Heart left ventricle (tissue), 16 donors: ENCODE measurements around the gene WBP11. TPM values are rescaled to one million over a fixed set of nuclear protein-coding genes. Genes with fewer than 3 reads are reported as not detected.

Experiments
- ATAC-seq, 4 donors: fragments of 200-7000 bp; cut with Tn5 transposase; one replicate each; pipeline ENCODE4 v1.9.1; 2020 to 2022; ENCODE audit warnings: moderate library complexity in 4 of 4, mild to moderate bottlenecking in 3 of 4, moderate number of reproducible peaks in 1 of 4
- DNase-seq, 5 donors: peaks; one replicate each; pipeline ENCODE4 v3.0.0-alpha.2; 2020
- H3K27ac ChIP-seq, 12 donors: fragments of 200-600 bp; sonication (generic) in 4 of 12; one replicate each; pipeline versions ENCODE4 v1.5.0 to v1.8.0; 2016 to 2022; ENCODE audit warnings: mild to moderate bottlenecking in 2 of 12
- H3K27me3 ChIP-seq, 9 donors: fragments of 200-600 bp; sonication (generic) in 2 of 9; one replicate each; pipeline versions ENCODE4 v1.5.1 to v1.8.0; 2016 to 2022; ENCODE audit warnings: mild to moderate bottlenecking in 3 of 9
- H3K36me3 ChIP-seq, 9 donors: fragments of 200-600 bp; sonication (generic) in 2 of 9; one replicate each; pipeline versions ENCODE4 v1.5.0 to v1.8.0; 2018 to 2022; ENCODE audit warnings: mild to moderate bottlenecking in 2 of 9
- H3K4me1 ChIP-seq, 12 donors: fragments of 200-600 bp; sonication (generic) in 4 of 12; one replicate each; pipeline versions ENCODE4 v1.5.0 to v1.8.0; 2016 to 2022; ENCODE audit warnings: mild to moderate bottlenecking in 3 of 12
- H3K4me3 ChIP-seq, 12 donors: fragments of 200-600 bp; sonication (generic) in 4 of 12; one replicate each; pipeline versions ENCODE4 v1.5.0 to v1.8.0; 2017 to 2022; ENCODE audit warnings: mild to moderate bottlenecking in 9 of 12, moderate library complexity in 4 of 12
- H3K9me3 ChIP-seq, 12 donors: fragments of 200-600 bp; sonication (generic) in 4 of 12; one replicate each; pipeline versions ENCODE4 v1.5.0 to v1.8.0; 2016 to 2022; ENCODE audit warnings: mild to moderate bottlenecking in 1 of 12
- POLR2A ChIP-seq, 2 donors: fragments of 450-650 bp; IDR thresholded peaks; one replicate each; pipeline ENCODE4 v1.6.1; 2017; ENCODE audit warnings: antibody characterized with exemption in 2 of 2, mild to moderate bottlenecking in 2 of 2, moderate library complexity in 2 of 2
- WGBS, 4 donors: extraction: QIAGEN DNeasy Blood & Tissue Kit in 2 of 4; methylation state at CpG; one replicate each; pipeline versions ENCODE4 v1.1.5 to v1.1.7; 2013 to 2018; 5-methylcytosine and 5-hydroxymethylcytosine counted together
- intact Hi-C, 10 donors: fragments of 100-400 bp; cut with DNase I; formaldehyde crosslinking; loops; one replicate each; pipeline versions ENCODE4 v1.11.1 to v1.14.2; 2022
- polyA plus RNA-seq, 2 donors: library from polyadenylated mRNA; stranded (reverse); fragments of 200-250 nt; gene quantifications; one replicate each; pipeline ENCODE4 v1.2.3, GENCODE V29; 2013
- total RNA-seq, 9 donors: library from RNA; depleted of rRNA in 2 of 9; stranded (reverse); fragments of >200 nt in 2 of 9; fragmentation: NEBNext Ultra II Directional in 3 of 9; extraction: Animal tissue kit (Norgen Biotek cat#: 25700) in 3 of 9; gene quantifications; one replicate each; pipeline versions ENCODE4 v1.1.0 to v1.2.4, GENCODE V29; 2016 to 2023
- TF ChIP-seq, protein P1 (sequence below), 12 donors: fragments of 200-600 bp; sonication (generic) in 4 of 12; IDR thresholded peaks; one replicate each; pipeline versions ENCODE4 v1.5.0 to v1.8.0; 2018 to 2022; ENCODE audit warnings: antibody characterized with exemption in 12 of 12, mild to moderate bottlenecking in 5 of 12
- donor health status: ischemic (EF 13 %, LVEDD 7.1; RV severe dilation, severe dysfunction).
- donor health status: healthy with polysubstance abuse.
- donor health status: DM: no; HTN: yes; CAD: no.
- donor health status: DM: no; HTN: no; CAD: no.
- donor health status: ischemic (EF 25% LVEDD 6.9; RV normal size, moderate dysfunction).
- donor health status: ischemic (EF 25% LVEDD 5.7; RV mildly dilated, moderate dysfunction).
- donor health status: healthy.
- donor health status: DM: yes; HTN: yes; CAD: no.
- donor health status: ischemic (EF 35%, LVEDD 5.7; RV mildly dilated, moderate dysfunction).
- donor health status: nonischemic (EF 11% LVEDD 7.7; RV severe dilation, severe dysfunction).
- donor health status: DM: yes; HTN: yes; CAD: no.
- donor health status: PGD.
- donor health status: ischemic (EF 29% LVEDD 5.4; RV normal size, mild dysfunction).
- donor health status: nonischemic (EF 23%, LVEDD 6.1; RV moderate dilation, normal function).

The WBP11 gene
- total and polyA plus RNA-seq, 11 donors, result 11.4 to 62.7 (median 49.3) TPM

DNA sequence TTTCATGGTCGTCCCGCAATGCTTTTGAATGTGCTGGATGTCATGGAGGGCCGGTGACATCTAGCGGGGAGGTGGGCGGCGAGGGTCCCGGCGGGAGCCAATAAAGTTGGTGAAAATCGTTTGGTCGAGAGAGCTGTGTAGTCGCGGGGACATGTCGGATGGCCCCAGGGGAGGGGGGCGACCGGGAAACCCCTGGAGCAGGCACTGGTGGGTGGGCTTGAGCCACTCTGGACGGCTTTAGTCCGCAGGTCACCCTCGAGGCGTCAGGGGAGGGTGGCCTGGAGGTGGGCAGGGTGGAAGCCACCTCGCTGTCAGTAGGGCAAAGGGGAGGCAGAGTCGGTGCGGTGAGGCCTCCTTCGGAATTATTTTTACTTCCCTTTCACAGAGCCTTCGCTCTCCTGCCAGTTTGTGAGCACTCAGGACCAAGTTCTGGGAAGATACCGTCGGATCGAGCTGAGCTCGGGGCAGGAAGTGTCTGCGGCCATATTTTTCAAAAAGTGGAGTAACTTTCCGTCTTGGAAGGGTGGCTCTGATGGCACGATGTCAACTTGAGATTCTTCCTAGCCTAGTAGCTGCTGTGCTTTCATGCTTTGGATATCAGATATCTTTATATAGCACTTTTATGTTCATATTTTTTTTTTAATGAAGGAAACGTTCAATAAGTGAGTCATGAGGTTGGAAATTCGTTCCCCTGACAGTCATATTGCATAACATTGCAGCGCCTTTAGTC, 28.2 kb downstream of the WBP11 start:
- ATAC-seq (peak in 3 of 4 donors; percentile 15 to 33 (median 19)), DNase-seq (peak; percentile 29 to 74 (median 44))
- H3K4me3 ChIP-seq, result peak overlapping the region; percentile 56 to 89 (median 79)
- intact Hi-C loops, result loop anchor here in 6 of 10 donors (2.0 to 10.0 kb wide), 7 partner anchors 28 to 1110 kb away; partner anchors contain the start of genes C12orf60 (in 3 of the 6), WBP11 (in 3 of the 6), ART4 (in 2 of the 6) and ATF7IP (in 1 of the 6)
- no peaks in the 10 kb centered on the region for H3K27me3 ChIP-seq
- TF ChIP-seq POLR2A (IDR thresholded peaks at IDR 0.05), result no peak
- TF ChIP-seq, protein P1, sequence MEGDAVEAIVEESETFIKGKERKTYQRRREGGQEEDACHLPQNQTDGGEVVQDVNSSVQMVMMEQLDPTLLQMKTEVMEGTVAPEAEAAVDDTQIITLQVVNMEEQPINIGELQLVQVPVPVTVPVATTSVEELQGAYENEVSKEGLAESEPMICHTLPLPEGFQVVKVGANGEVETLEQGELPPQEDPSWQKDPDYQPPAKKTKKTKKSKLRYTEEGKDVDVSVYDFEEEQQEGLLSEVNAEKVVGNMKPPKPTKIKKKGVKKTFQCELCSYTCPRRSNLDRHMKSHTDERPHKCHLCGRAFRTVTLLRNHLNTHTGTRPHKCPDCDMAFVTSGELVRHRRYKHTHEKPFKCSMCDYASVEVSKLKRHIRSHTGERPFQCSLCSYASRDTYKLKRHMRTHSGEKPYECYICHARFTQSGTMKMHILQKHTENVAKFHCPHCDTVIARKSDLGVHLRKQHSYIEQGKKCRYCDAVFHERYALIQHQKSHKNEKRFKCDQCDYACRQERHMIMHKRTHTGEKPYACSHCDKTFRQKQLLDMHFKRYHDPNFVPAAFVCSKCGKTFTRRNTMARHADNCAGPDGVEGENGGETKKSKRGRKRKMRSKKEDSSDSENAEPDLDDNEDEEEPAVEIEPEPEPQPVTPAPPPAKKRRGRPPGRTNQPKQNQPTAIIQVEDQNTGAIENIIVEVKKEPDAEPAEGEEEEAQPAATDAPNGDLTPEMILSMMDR (IDR thresholded peaks at IDR 0.05), result peak in 1 of 12 donors; percentile 8
- no peaks in the 10 kb centered on the region for H3K9me3 ChIP-seq
- H3K4me1 ChIP-seq, result peaks cover 0 to 26% (median 9%) of the 10 kb centered on the region in 12 donors
- WGBS, 4 donors, result 9 to 26% (median 15%) methylated on average over 32 to 34 of the region's 34 CpGs
- no peaks in the 10 kb centered on the region for H3K36me3 ChIP-seq
- peak overlapping the region; percentile 85 to 98 (median 90) for H3K27ac ChIP-seq

- Histone ChIP-seq H3K9me3 (no peaks in the 10 kb centered on the region), H3K4me3 (peak overlapping the region; percentile 56 to 89 (median 79)), H3K27me3 (no peaks in the 10 kb centered on the region), H3K4me1 (peaks cover 0 to 30% (median 11%) of the 10 kb centered on the region in 12 donors), H3K36me3 (no peaks in the 10 kb centered on the region), H3K27ac (peak overlapping the region; percentile 85 to 98 (median 90))
- TF ChIP-seq POLR2A (IDR thresholded peaks at IDR 0.05), result peak; percentile 73 to 96
- TF ChIP-seq, protein P1 (IDR thresholded peaks at IDR 0.05), result peak in 1 of 12 donors; percentile 13
- DNase-seq (peak; percentile 95 to 97 (median 96)), ATAC-seq (peak; percentile 85 to 92 (median 86))
- 0 to 1% (median 1%) methylated on average over 21 to 67 of the region's 67 CpGs for WGBS, 4 donors
- intact Hi-C loops, result loop anchor here in 6 of 10 donors (2.0 to 10.0 kb wide), 7 partner anchors 29 to 1111 kb away; partner anchors contain the start of genes C12orf60 (in 3 of the 6), WBP11 (in 3 of the 6), ART4 (in 1 of the 6) and ATF7IP (in 1 of the 6)
Observed at GRCh38 chr12:14774074-14774905, 29.0 kb downstream of the WBP11 start.

DNA sequence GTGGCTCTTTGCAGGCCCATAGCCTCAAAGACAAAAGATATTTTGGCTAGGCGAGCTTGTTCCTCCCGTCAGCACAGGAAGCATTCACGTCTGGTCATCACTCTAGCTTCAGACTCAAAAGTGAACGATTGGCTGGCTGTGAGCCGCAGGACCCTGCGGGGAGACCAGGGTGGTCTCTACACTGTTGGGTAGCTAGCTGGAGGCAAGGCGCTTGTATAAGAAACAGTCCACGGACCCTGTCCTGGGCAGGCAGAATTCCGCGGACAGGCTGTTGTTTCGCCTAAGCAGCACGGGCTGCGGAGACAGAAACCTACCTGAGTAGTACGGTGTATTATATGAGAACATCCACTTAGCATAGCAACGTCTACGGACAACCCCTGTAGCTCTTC, 29.6 kb downstream of the WBP11 start:
- intact Hi-C loops, result loop anchor here in 6 of 10 donors (2.0 to 10.0 kb wide), 7 partner anchors 29 to 1111 kb away; partner anchors contain the start of genes C12orf60 (in 3 of the 6), WBP11 (in 3 of the 6), ART4 (in 1 of the 6) and ATF7IP (in 1 of the 6)
- 10 to 25% (median 18%) methylated on average over 14 to 16 of the region's 16 CpGs for WGBS, 4 donors
- TF ChIP-seq, protein P1 (IDR thresholded peaks at IDR 0.05), result no peak
- TF ChIP-seq POLR2A (IDR thresholded peaks at IDR 0.05), result no peak
- no peaks in the 10 kb centered on the region for H3K27me3 ChIP-seq
- DNase-seq (peak in 3 of 5 donors; percentile 24 to 40 (median 33)), ATAC-seq (peak in 1 of 4 donors; percentile 0)
- H3K27ac ChIP-seq, result peak overlapping the region; percentile 9 to 98 (median 90)
- no peaks in the 10 kb centered on the region for H3K9me3 ChIP-seq
- H3K4me3 ChIP-seq, result peak overlapping the region in 11 of 12 donors; percentile 68 to 89 (median 81)
- H3K4me1 ChIP-seq, result peaks cover 0 to 36% (median 16%) of the 10 kb centered on the region in 12 donors
- H3K36me3 ChIP-seq, result no peaks in the 10 kb centered on the region
